ENCODE measurements around the gene CDKN2B-AS1.

The CDKN2B-AS1 gene

DNA sequence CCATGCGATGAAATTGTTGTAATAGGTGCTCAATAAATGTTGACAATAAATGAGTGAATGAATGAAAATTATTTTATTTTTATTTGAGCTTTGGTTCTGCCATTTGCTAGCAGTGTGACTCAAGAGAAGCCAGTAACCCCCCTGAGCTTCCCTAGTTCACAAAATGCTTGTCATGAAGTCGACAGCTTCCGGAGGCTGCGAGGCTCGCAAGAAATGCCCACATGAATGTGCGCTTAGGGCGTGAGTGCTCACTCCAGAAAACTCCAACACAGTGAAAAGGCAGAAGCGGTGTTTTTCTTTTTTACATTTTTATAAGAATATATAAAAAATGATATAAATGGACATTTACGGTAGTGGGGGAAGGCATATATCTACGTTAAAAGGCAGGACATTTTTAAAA, 26.9 kb upstream of the CDKN2B-AS1 start:
- Histone ChIP-seq H3K4me1 (ENCODE audit: low read length) (no peaks in the 10 kb centered on the region), H2AFZ (ENCODE audit: low read depth, low read length) (no peak overlapping the region), H3K4me3 (ENCODE audit: low read length) (no peak overlapping the region), H3K27me3 (ENCODE audit: low read depth, low read length) (no peaks in the 10 kb centered on the region), H3K4me2 (ENCODE audit: low read length) (no peak overlapping the region), H3K79me2 (ENCODE audit: low read length) (no peaks in the 10 kb centered on the region), H3K27ac (ENCODE audit: low read length) (no peak overlapping the region), H3K36me3 (replicated peaks; ENCODE audit: low read depth, low read length) (no peaks in the 10 kb centered on the region), H3K9ac (ENCODE audit: low read length) (no peak overlapping the region), H4K20me1 (ENCODE audit: insufficient read depth, low read length) (no peaks in the 10 kb centered on the region), H3K9me3 (ENCODE audit: insufficient read depth, low read length) (no peaks in the 10 kb centered on the region)
- TF ChIP-seq, protein P1, sequence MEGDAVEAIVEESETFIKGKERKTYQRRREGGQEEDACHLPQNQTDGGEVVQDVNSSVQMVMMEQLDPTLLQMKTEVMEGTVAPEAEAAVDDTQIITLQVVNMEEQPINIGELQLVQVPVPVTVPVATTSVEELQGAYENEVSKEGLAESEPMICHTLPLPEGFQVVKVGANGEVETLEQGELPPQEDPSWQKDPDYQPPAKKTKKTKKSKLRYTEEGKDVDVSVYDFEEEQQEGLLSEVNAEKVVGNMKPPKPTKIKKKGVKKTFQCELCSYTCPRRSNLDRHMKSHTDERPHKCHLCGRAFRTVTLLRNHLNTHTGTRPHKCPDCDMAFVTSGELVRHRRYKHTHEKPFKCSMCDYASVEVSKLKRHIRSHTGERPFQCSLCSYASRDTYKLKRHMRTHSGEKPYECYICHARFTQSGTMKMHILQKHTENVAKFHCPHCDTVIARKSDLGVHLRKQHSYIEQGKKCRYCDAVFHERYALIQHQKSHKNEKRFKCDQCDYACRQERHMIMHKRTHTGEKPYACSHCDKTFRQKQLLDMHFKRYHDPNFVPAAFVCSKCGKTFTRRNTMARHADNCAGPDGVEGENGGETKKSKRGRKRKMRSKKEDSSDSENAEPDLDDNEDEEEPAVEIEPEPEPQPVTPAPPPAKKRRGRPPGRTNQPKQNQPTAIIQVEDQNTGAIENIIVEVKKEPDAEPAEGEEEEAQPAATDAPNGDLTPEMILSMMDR (IDR thresholded peaks at IDR 0.05; ENCODE audit: low read depth, low read length), result no peak

DNA sequence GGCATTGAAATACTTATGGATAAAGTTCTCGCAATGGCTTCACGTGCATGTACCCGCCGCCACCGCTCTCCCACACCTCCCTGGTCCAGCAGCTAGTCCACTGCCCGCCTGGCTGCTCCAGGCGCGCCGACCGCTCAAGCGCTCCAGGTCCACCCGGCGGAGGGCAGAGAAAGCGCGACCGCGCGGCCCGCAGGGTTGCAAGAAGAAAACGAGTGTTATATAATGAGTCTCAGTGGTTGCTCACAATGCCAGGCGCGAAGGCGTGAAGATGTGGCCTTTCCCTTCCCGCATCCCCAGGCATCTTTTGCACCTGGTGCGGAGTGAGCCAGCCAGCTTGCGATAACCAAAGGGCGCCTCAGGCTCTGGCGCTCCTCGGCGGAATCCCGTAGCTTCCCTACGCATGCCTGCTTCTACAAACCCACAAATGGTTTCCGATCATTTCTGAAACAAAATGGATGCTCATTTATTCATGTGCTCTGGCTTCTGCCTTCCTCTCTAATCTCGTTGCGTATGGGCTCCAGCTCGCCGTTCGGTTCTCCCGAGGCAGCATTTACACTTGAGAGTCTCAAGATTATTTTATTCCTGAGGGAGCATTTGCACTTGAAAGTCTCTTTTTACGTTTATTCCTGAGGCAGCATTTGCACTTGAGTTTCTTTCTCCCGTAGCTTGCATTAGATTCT, 26.1 kb upstream of the CDKN2B-AS1 start:
- Histone ChIP-seq H3K9ac (ENCODE audit: low read length) (no peak overlapping the region), H3K79me2 (ENCODE audit: low read length) (no peaks in the 10 kb centered on the region), H4K20me1 (ENCODE audit: insufficient read depth, low read length) (no peaks in the 10 kb centered on the region), H3K9me3 (ENCODE audit: insufficient read depth, low read length) (no peaks in the 10 kb centered on the region), H3K27me3 (ENCODE audit: low read depth, low read length) (no peaks in the 10 kb centered on the region), H3K36me3 (replicated peaks; ENCODE audit: low read depth, low read length) (no peaks in the 10 kb centered on the region), H3K4me3 (ENCODE audit: low read length) (no peak overlapping the region), H3K27ac (ENCODE audit: low read length) (no peak overlapping the region), H3K4me2 (ENCODE audit: low read length) (no peak overlapping the region), H3K4me1 (ENCODE audit: low read length) (no peaks in the 10 kb centered on the region), H2AFZ (ENCODE audit: low read depth, low read length) (no peak overlapping the region)
- no peak for TF ChIP-seq EZH2phosphoT487 (IDR thresholded peaks at IDR 0.05; ENCODE audit: low read depth)
- TF ChIP-seq, protein P1 (IDR thresholded peaks at IDR 0.05; ENCODE audit: low read depth, low read length), result no peak

DNA sequence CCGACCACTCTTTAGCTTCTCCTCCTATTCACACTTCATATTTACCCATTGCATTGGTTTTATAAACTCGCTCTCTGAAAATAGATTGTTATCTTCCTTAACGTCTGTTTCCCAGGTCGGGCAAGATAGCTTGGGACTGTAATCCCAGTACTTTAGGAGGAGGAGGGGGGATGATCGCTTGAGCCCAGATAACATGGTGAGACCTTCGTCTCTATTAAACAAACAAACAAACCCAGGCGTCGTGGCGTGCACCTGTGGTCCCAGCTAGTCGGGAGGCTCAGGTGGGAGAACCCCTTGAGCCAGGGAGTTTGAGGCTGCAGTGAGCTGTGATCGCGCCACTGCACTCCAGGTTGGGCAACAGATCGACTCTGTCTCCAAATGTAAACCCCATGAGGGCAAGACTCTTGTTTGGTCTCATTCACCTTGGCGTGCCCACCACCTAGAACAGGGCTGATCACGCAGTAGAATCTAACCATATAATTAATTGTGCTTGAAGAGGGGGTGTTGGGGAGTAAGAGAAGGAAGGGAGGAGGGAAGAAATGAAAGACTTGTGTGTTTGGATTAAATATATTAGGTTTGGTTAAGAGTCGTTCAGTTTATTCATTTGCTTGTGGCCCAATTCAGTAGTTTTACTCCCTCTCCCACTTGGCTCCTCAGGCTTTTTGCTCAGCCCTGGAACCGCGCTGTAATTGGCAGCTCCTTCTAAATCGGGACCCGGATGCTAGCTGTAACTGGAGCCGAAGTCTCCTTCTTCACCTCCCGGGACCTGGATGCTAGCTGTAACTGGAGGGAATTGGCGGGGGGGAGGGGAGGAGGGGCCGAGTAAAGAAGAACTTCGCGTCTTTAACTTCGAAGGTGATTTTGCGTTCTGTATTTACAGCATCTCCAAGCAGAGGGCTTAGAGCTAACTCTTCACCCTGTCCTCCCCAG, 25.3 kb upstream of the CDKN2B-AS1 start:
- Histone ChIP-seq H3K27ac (ENCODE audit: low read length) (no peak overlapping the region), H3K9ac (ENCODE audit: low read length) (no peak overlapping the region), H3K4me1 (ENCODE audit: low read length) (no peaks in the 10 kb centered on the region), H3K27me3 (ENCODE audit: low read depth, low read length) (no peaks in the 10 kb centered on the region), H3K79me2 (ENCODE audit: low read length) (no peaks in the 10 kb centered on the region), H2AFZ (ENCODE audit: low read depth, low read length) (no peak overlapping the region), H3K4me2 (ENCODE audit: low read length) (no peak overlapping the region), H4K20me1 (ENCODE audit: insufficient read depth, low read length) (no peaks in the 10 kb centered on the region), H3K9me3 (ENCODE audit: insufficient read depth, low read length) (no peaks in the 10 kb centered on the region), H3K4me3 (ENCODE audit: low read length) (no peak overlapping the region), H3K36me3 (replicated peaks; ENCODE audit: low read depth, low read length) (no peaks in the 10 kb centered on the region)
- TF ChIP-seq, protein P1 (IDR thresholded peaks at IDR 0.05; ENCODE audit: low read depth, low read length), result no peak
- TF ChIP-seq EZH2phosphoT487 (IDR thresholded peaks at IDR 0.05; ENCODE audit: low read depth), result no peak
